ENCODE measurements around the gene OVCH1.

DNA sequence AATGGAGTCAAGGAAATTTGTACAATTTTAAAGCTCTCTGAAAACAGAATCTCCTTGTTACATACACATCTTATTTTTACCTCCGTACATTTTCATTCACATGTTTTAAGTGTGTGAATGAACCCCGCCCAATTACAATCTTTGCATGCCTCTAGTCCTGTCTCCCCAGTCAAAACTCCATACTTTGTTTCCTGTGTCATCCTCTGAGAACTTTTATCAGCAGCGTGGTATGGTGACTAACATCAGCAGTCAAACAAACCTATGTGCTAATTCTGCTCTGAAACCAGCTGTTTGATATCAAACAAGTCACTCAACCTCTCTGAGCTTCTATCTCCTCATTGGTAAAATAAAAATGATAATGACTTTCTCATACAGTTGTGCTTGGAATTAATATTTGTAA lies 100.7 kb downstream of the OVCH1 start:
- TF ChIP-seq CSRNP3 (CRISPR knock-in tag; IDR thresholded peaks at IDR 0.05) (no peak), PPARA (CRISPR knock-in tag; IDR thresholded peaks at IDR 0.05; ENCODE audit: borderline replicate concordance) (no peak), CREB5 (CRISPR knock-in tag; IDR thresholded peaks at IDR 0.05; ENCODE audit: low read depth) (no peak), POU6F1 (CRISPR knock-in tag; IDR thresholded peaks at IDR 0.05; ENCODE audit: borderline replicate concordance, low read depth) (no peak), ARNTL (CRISPR knock-in tag; IDR thresholded peaks at IDR 0.05; ENCODE audit: borderline replicate concordance, low read depth) (no peak), ZC3H10 (CRISPR knock-in tag; IDR thresholded peaks at IDR 0.05) (no peak), ESRRG (CRISPR knock-in tag; IDR thresholded peaks at IDR 0.05) (no peak), BACH2 (CRISPR knock-in tag; IDR thresholded peaks at IDR 0.05; ENCODE audit: borderline replicate concordance) (no peak), ZNF565 (CRISPR knock-in tag; conservative IDR thresholded peaks at IDR 0.05; ENCODE audit: low read depth) (no peak), ZFP30 (CRISPR knock-in tag; IDR thresholded peaks at IDR 0.05) (no peak), ZNF70 (CRISPR knock-in tag; IDR thresholded peaks at IDR 0.05) (no peak)
- TF ChIP-seq, protein P1, sequence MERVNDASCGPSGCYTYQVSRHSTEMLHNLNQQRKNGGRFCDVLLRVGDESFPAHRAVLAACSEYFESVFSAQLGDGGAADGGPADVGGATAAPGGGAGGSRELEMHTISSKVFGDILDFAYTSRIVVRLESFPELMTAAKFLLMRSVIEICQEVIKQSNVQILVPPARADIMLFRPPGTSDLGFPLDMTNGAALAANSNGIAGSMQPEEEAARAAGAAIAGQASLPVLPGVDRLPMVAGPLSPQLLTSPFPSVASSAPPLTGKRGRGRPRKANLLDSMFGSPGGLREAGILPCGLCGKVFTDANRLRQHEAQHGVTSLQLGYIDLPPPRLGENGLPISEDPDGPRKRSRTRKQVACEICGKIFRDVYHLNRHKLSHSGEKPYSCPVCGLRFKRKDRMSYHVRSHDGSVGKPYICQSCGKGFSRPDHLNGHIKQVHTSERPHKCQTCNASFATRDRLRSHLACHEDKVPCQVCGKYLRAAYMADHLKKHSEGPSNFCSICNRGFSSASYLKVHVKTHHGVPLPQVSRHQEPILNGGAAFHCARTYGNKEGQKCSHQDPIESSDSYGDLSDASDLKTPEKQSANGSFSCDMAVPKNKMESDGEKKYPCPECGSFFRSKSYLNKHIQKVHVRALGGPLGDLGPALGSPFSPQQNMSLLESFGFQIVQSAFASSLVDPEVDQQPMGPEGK (CRISPR knock-in tag; IDR thresholded peaks at IDR 0.05; ENCODE audit: borderline replicate concordance): no peak
